DMS53 treated with DMSO at 0.1 percent for 48 hours (cell line): ENCODE results near the gene CELSR1.

Source experiments
- DNase-seq: peaks from one replicate; lab custom pipeline; 2025; ENCODE audit not compliant: unreplicated experiment; lab: John Stamatoyannopoulos, UW

CELSR1 gene

GRCh38 chr22:46537225-46537945 is at the start of gene CELSR1:
CELSR1 (minus strand) TSS chr22:46537620; CDS start chr22:46537170, 450 bp downstream.
- peak; percentile 11 for DNase-seq

- DNase-seq: no peak
Measured at GRCh38 chr22:46587061-46587460, 49.6 kb upstream of the CELSR1 start.

GRCh38 chr22:46586531-46587011 is 49.2 kb upstream of the CELSR1 start:
- DNase-seq: no peak

- DNase-seq: no peak
Measured at GRCh38 chr22:46586123-46586519, 48.7 kb upstream of the CELSR1 start.

- no peak for DNase-seq
Measured at GRCh38 chr22:46585340-46586122, 48.1 kb upstream of the CELSR1 start.

GRCh38 chr22:46584081-46584921 is 46.9 kb upstream of the CELSR1 start:
- DNase-seq: no peak

GRCh38 chr22:46583571-46583970 is 46.2 kb upstream of the CELSR1 start:
- no peak for DNase-seq

GRCh38 chr22:46582281-46582933 is 45.0 kb upstream of the CELSR1 start:
- DNase-seq: peak; percentile 35

GRCh38 chr22:46581538-46582244 is 44.3 kb upstream of the CELSR1 start:
- DNase-seq: no peak

- DNase-seq: no peak
Measured at GRCh38 chr22:46580940-46581537, 43.6 kb upstream of the CELSR1 start.

- DNase-seq: no peak
Measured at GRCh38 chr22:46579751-46580449, 42.5 kb upstream of the CELSR1 start.

- no peak for DNase-seq
Measured at GRCh38 chr22:46578824-46579561, 41.6 kb upstream of the CELSR1 start.

GRCh38 chr22:46578251-46578823 is 40.9 kb upstream of the CELSR1 start:
- DNase-seq: no peak

GRCh38 chr22:46577368-46578249 is 40.2 kb upstream of the CELSR1 start:
- no peak for DNase-seq

- no peak for DNase-seq
Measured at GRCh38 chr22:46576556-46577367, 39.3 kb upstream of the CELSR1 start.

- peak; percentile 50 for DNase-seq
Measured at GRCh38 chr22:46575911-46576555, 38.6 kb upstream of the CELSR1 start.
